ENCODE measurements around the gene CAMK1G. TPM values are rescaled to one million over a fixed set of nuclear protein-coding genes. Genes with fewer than 3 reads are reported as not detected.
A peak's percentile ranks its signal among the peaks of the same experiment; 100 is the strongest.

CAMK1G gene
- total and polyA plus RNA-seq, 2 of the 4 experiments (the other 2 are of a cell fraction) = 0.72 to 1.8 TPM

- no peak for TF ChIP-seq SMC3 (IDR thresholded peaks at IDR 0.05; ENCODE audit: low read depth, low read length)
- Histone ChIP-seq H3K79me1 (ENCODE audit: low read depth in 1 of 2, low read length in 2 of 2) (no peaks in the 10 kb centered on the region), H3K9ac (ENCODE audit: low read depth, low read length) (no peak overlapping the region), H2AFZ (replicated peaks; ENCODE audit: low read length, poor library complexity) (no peak overlapping the region), H4K20me1 (ENCODE audit: insufficient read depth, low read length) (no peaks in the 10 kb centered on the region), H2BK20ac (ENCODE audit: low read depth, low read length) (no peak overlapping the region), H3K27me3 (ENCODE audit: control insufficient read depth, insufficient read depth, low read length) (no peaks in the 10 kb centered on the region; the same call in 1 of the 2 replicates), H4K8ac (ENCODE audit: low read depth in 2 of 2, low read length in 2 of 2) (no peak overlapping the region), H3K9me3 (ENCODE audit: control insufficient read depth, insufficient read depth, low read length) (no peaks in the 10 kb centered on the region), H2BK5ac (ENCODE audit: low read depth, low read length, poor library complexity, severe bottlenecking) (no peak overlapping the region), H3K9me1 (ENCODE audit: insufficient read depth, low read length) (no peaks in the 10 kb centered on the region), H3K27ac (ENCODE audit: insufficient read depth, low read length) (no peak overlapping the region), H3K4me1 (ENCODE audit: control insufficient read depth, insufficient read depth, low read length) (no peaks in the 10 kb centered on the region), H2BK120ac (ENCODE audit: low read depth, low read length) (no peak overlapping the region), H3K4ac (ENCODE audit: low read depth, low read length) (no peak overlapping the region), H3K23ac (ENCODE audit: low read depth, low read length) (no peak overlapping the region), H2BK15ac (ENCODE audit: low read depth, low read length) (no peak overlapping the region), H3K18ac (ENCODE audit: low read depth, low read length) (no peak overlapping the region), H3K36me3 (ENCODE audit: control insufficient read depth, insufficient read depth, low read length) (no peaks in the 10 kb centered on the region), H3K4me3 (ENCODE audit: insufficient read depth, low read depth, low read length) (no peak overlapping the region), H2AK5ac (ENCODE audit: low read depth, low read length) (no peak overlapping the region), H3K4me2 (ENCODE audit: low read depth, low read length) (no peak overlapping the region), H3K56ac (ENCODE audit: extremely low read depth, insufficient read depth, low read length) (no peak overlapping the region), H4K91ac (ENCODE audit: insufficient read depth, low read depth, low read length) (no peak overlapping the region), H2AK9ac (replicated peaks; ENCODE audit: low read depth, low read length, poor library complexity) (no peak overlapping the region), H3K14ac (replicated peaks; ENCODE audit: low read depth, low read length) (no peak overlapping the region), H4K5ac (ENCODE audit: low read depth, low read length) (no peak overlapping the region)
- no TSS peak for BruUV-seq (replicated peaks)
- in situ Hi-C loops (cut with MboI; ENCODE audit: low sequenced_read_pairs) = no loop called here
- intact Hi-C loops (cut with micrococcal nuclease) = loop anchor here (5.0 kb wide), 1 partner anchor 222 kb away; no protein-coding TSS in a partner anchor
- dilution Hi-C loops (cut with HindIII; ENCODE audit: low sequenced_read_pairs, unreplicated experiment) = no loop called here
- ATAC-seq (ENCODE audit: low read depth) = no peak
- POLR2A ChIA-PET (ENCODE audit: unreplicated experiment) = no interaction called here
- WGBS, 2 experiments (ENCODE audit: extremely low coverage in 2 of 2, insufficient read length in 1 of 2) = 50% methylated on average over 1 of the region's 1 CpG; no CpG with 5 or more reads in 1 of the 2 experiments
- peak; percentile 39 for DNase-seq
- CTCF ChIA-PET = interaction anchor here (0.6 to 0.8 kb wide), 2 partner anchors 10 to 90 kb away, joined by 3 read pairs; no protein-coding TSS in a partner anchor
These were observed 17.0 kb downstream of the CAMK1G start for GRCh38 chr1:209600541-209600940.

Data from IMR-90 (cell line).